ENCODE data around the gene TMCC1. TPM values are rescaled to one million over a fixed set of nuclear protein-coding genes. Genes with fewer than 3 reads are reported as not detected.
A peak's percentile ranks its signal among the peaks of the same experiment; 100 is the strongest.
"Not testable (repeated sequence)": the region's sequence is repeated elsewhere in the genome, so short reads cannot be mapped to it uniquely, and the experiment has no call there.

TMCC1 gene
- total RNA-seq, 1 donor from 2014 or later = 33.4 TPM

- Histone ChIP-seq H3K4me3 (no peak overlapping the region), H3K9me3 (no peaks in the 10 kb centered on the region), H3K4me1 (no peaks in the 10 kb centered on the region), H3K27me3 (ENCODE audit: low read depth) (no peaks in the 10 kb centered on the region), H3K36me3 (no peaks in the 10 kb centered on the region), H3K27ac (no peak overlapping the region)
- no peak for DNase-seq
- intact Hi-C loops (cut with DNase I) = no loop called here
- TF ChIP-seq CTCF (IDR thresholded peaks at IDR 0.05) = no peak
- ATAC-seq = no peak
Observed at GRCh38 chr3:129768728-129769127, 124.8 kb downstream of the TMCC1 start.

- Histone ChIP-seq H3K27ac (no peak overlapping the region), H3K36me3 (no peaks in the 10 kb centered on the region), H3K27me3 (ENCODE audit: low read depth) (no peaks in the 10 kb centered on the region), H3K4me1 (no peaks in the 10 kb centered on the region), H3K9me3 (no peaks in the 10 kb centered on the region), H3K4me3 (no peak overlapping the region)
- ATAC-seq (no peak), DNase-seq (no peak)
- intact Hi-C loops (cut with DNase I) = no loop called here
- no peak for TF ChIP-seq CTCF (IDR thresholded peaks at IDR 0.05)
Observed at GRCh38 chr3:129766135-129766534, 127.4 kb downstream of the TMCC1 start.

- intact Hi-C loops (cut with DNase I) = no loop called here
- no peak for TF ChIP-seq CTCF (IDR thresholded peaks at IDR 0.05)
- H3K4me1 ChIP-seq = no peaks in the 10 kb centered on the region
- no peaks in the 10 kb centered on the region for H3K36me3 ChIP-seq
- no peak overlapping the region for H3K4me3 ChIP-seq
- H3K27ac ChIP-seq = no peak overlapping the region
- DNase-seq = no peak
- H3K27me3 ChIP-seq (ENCODE audit: low read depth) = no peaks in the 10 kb centered on the region
- ATAC-seq = no peak
- H3K9me3 ChIP-seq = no peaks in the 10 kb centered on the region
Observed at GRCh38 chr3:129764090-129764489, 129.4 kb downstream of the TMCC1 start.

- H3K4me1 ChIP-seq = no peaks in the 10 kb centered on the region
- no peaks in the 10 kb centered on the region for H3K27me3 ChIP-seq (ENCODE audit: low read depth)
- TF ChIP-seq CTCF (IDR thresholded peaks at IDR 0.05) = no peak
- ATAC-seq (no peak), DNase-seq (no peak)
- no peaks in the 10 kb centered on the region for H3K9me3 ChIP-seq
- H3K27ac ChIP-seq = no peak overlapping the region
- H3K4me3 ChIP-seq = no peak overlapping the region
- H3K36me3 ChIP-seq = no peaks in the 10 kb centered on the region
- intact Hi-C loops (cut with DNase I) = no loop called here
Observed at GRCh38 chr3:129758785-129759320, 134.7 kb downstream of the TMCC1 start.

- Histone ChIP-seq H3K27ac (no peak overlapping the region), H3K36me3 (no peaks in the 10 kb centered on the region), H3K4me3 (no peak overlapping the region), H3K27me3 (ENCODE audit: low read depth) (no peaks in the 10 kb centered on the region), H3K4me1 (no peaks in the 10 kb centered on the region), H3K9me3 (no peaks in the 10 kb centered on the region)
- DNase-seq (no peak), ATAC-seq (no peak)
- intact Hi-C loops (cut with DNase I) = no loop called here
- TF ChIP-seq CTCF (IDR thresholded peaks at IDR 0.05) = no peak
Observed at GRCh38 chr3:129758306-129758705, 135.2 kb downstream of the TMCC1 start.

DNA sequence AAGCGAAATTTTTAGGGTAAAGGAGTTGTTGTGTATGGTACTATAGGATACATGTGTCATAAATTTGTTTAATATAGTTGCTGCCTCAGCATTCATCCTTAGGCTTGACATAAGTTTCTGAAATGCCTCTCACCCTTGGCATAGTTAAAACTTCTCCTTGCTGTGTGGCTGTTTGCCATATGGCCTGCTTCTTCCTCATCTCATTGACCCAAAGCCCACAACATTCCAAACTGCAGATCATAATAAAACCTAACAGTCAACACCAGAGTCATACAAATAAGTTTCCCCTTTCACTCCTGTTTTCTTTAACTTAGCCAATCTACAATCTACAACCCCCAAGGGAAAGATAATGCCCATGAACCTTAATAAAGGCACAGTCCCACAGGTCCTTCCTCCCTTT lies 136.6 kb downstream of the TMCC1 start:
- Histone ChIP-seq H3K36me3 (no peaks in the 10 kb centered on the region), H3K27me3 (ENCODE audit: low read depth) (no peaks in the 10 kb centered on the region), H3K27ac (no peak overlapping the region), H3K9me3 (peaks cover 3% of the 10 kb centered on the region), H3K4me3 (no peak overlapping the region), H3K4me1 (no peaks in the 10 kb centered on the region)
- intact Hi-C loops (cut with DNase I) = no loop called here
- no peak for TF ChIP-seq CTCF (IDR thresholded peaks at IDR 0.05)
- ATAC-seq (peak; percentile 41 to 55), DNase-seq (no peak)

- ATAC-seq; H3K4me3 ChIP-seq; H3K27ac ChIP-seq; intact Hi-C loops (cut with DNase I); H3K36me3 ChIP-seq; H3K9me3 ChIP-seq; H3K4me1 ChIP-seq; DNase-seq; H3K27me3 ChIP-seq (ENCODE audit: low read depth): not testable (repeated sequence)
Observed at GRCh38 chr3:129751105-129751504, 142.4 kb downstream of the TMCC1 start.

Measured in lower lobe of right lung (tissue), 2 donors.